ENCODE data around the gene ARCN1. TPM values are rescaled to one million over a fixed set of nuclear protein-coding genes. Genes with fewer than 3 reads are reported as not detected.

ARCN1 gene
- total and polyA plus RNA-seq, 2 donors (not counting 3 experiments of a cell fraction or from before 2014, with no cell fraction given) = 172 to 180 TPM

GRCh38 chr11:118628861-118629549, 56.8 kb downstream of the ARCN1 start:
- BruUV-seq (replicated peaks) = no TSS peak
- Histone ChIP-seq H3K9me1 (replicated peaks; ENCODE audit: control insufficient read depth, extremely low read depth, insufficient read depth, low read length) (no peaks in the 10 kb centered on the region), H2AFZ (ENCODE audit: low read depth, low read length) (no peak overlapping the region), H3K79me2 (ENCODE audit: control insufficient read depth, insufficient read depth, low read length) (peaks cover 46% of the 10 kb centered on the region), H3K9me3 (replicated peaks; ENCODE audit: control insufficient read depth, insufficient read depth, low read length) (no peaks in the 10 kb centered on the region), H3K27ac (ENCODE audit: insufficient read depth, low read depth, low read length) (no peak overlapping the region), H3K9ac (replicated peaks; ENCODE audit: extremely low read depth, insufficient read depth, low read length) (no peak overlapping the region), H3K27me3 (ENCODE audit: control insufficient read depth in 2 of 2, insufficient read depth in 2 of 2, low read length in 2 of 2) (no peaks in the 10 kb centered on the region), H3K4me1 (ENCODE audit: control insufficient read depth, extremely low read depth, insufficient read depth, low read length) (no peaks in the 10 kb centered on the region), H3K36me3 (ENCODE audit: control insufficient read depth in 2 of 2, extremely low read depth in 1 of 2, insufficient read depth in 2 of 2, low read length in 2 of 2) (peaks cover 16 to 51% of the 10 kb centered on the region in 2 experiments), H4K20me1 (replicated peaks; ENCODE audit: control insufficient read depth, extremely low read depth, insufficient read depth, low read length) (no peaks in the 10 kb centered on the region), H3K4me3 (replicated peaks in 1 of 3; ENCODE audit: insufficient read depth in 1 of 3, low read depth in 1 of 3, low read length in 3 of 3) (no peak overlapping the region), H3K4me2 (ENCODE audit: insufficient read depth, low read length) (no peak overlapping the region)
- ChIA-PET POLR2A (no interaction called here), CTCF (interaction anchor here (1.4 to 2.6 kb wide), 2 partner anchors 10 to 22 kb away, joined by 3 to 6 read pairs; partner anchors contain the start of gene PHLDB1)
- dilution Hi-C loops (cut with MboI; ENCODE audit: extremely low pct_ligation_motif_present, low sequenced_read_pairs) = no loop called here
- FAIRE-seq (no peak), DNase-seq (ENCODE audit: low read depth, low spot score) (no peak)
- TF ChIP-seq POLR2AphosphoS5 (IDR thresholded peaks at IDR 0.05; ENCODE audit: insufficient read depth, low read depth, low read length) (peak; percentile 26), EZH2 (IDR thresholded peaks at IDR 0.05; ENCODE audit: borderline replicate concordance, low read depth, low read length, severe bottlenecking) (no peak), MAX (IDR thresholded peaks at IDR 0.05; ENCODE audit: insufficient read depth, insufficient read length) (no peak), FOS (IDR thresholded peaks at IDR 0.05; ENCODE audit: borderline replicate concordance, insufficient read depth, low read length) (no peak), POLR2A (IDR thresholded peaks at IDR 0.05; ENCODE audit: low read depth, low read length) (no peak), MYC (IDR thresholded peaks at IDR 0.05; ENCODE audit: low read depth, low read length) (no peak), JUN (IDR thresholded peaks at IDR 0.05; ENCODE audit: borderline replicate concordance, insufficient read depth, insufficient read length, low read depth) (no peak), CTCF (IDR thresholded peaks at IDR 0.05; ENCODE audit: extremely low read depth in 1 of 2, insufficient read depth in 1 of 2, low read depth in 1 of 2, low read length in 2 of 2) (no peak), GATA2 (IDR thresholded peaks at IDR 0.05; ENCODE audit: insufficient read depth, insufficient read length, low read depth, low read length) (no peak)
- intact Hi-C loops (cut with micrococcal nuclease) = no loop called here

Measured in endothelial cell of umbilical vein (primary cell).